C4-2B (cell line): ENCODE data around the gene MEF2D.

Experiments used
- ZFX ChIP-seq: fragments of 450-650 bp; IDR thresholded peaks from 2 replicates; pipeline ENCODE4 v1.6.1; 2017
- TF ChIP-seq, protein P1 (sequence below): fragments of 450-650 bp; conservative IDR thresholded peaks from 2 replicates; pipeline ENCODE4 v1.5.1; 2017; ENCODE audit warnings: mild to moderate bottlenecking

- TF ChIP-seq, protein P1, sequence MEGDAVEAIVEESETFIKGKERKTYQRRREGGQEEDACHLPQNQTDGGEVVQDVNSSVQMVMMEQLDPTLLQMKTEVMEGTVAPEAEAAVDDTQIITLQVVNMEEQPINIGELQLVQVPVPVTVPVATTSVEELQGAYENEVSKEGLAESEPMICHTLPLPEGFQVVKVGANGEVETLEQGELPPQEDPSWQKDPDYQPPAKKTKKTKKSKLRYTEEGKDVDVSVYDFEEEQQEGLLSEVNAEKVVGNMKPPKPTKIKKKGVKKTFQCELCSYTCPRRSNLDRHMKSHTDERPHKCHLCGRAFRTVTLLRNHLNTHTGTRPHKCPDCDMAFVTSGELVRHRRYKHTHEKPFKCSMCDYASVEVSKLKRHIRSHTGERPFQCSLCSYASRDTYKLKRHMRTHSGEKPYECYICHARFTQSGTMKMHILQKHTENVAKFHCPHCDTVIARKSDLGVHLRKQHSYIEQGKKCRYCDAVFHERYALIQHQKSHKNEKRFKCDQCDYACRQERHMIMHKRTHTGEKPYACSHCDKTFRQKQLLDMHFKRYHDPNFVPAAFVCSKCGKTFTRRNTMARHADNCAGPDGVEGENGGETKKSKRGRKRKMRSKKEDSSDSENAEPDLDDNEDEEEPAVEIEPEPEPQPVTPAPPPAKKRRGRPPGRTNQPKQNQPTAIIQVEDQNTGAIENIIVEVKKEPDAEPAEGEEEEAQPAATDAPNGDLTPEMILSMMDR, result no peak
- no peak for TF ChIP-seq ZFX
Measured at GRCh38 chr1:156461109-156461508, 39.5 kb downstream of the MEF2D start.
